Neural progenitor cell (in vitro differentiated cells): Measurements from ENCODE around the gene EEF1AKMT3.

Experiments
- EZH2 ChIP-seq: fragments of 200-600 bp; sonication (generic); IDR thresholded peaks from 2 replicates; pipeline ENCODE4 v1.6.1; 2017; ENCODE audit warnings: antibody characterized with exemption, mild to moderate bottlenecking, moderate library complexity
- EZH2phosphoT487 ChIP-seq: fragments of 200-600 bp; sonication (generic); IDR thresholded peaks from 2 replicates; pipeline ENCODE4 v1.6.1; 2017; ENCODE audit warnings: antibody characterized with exemption
- TF ChIP-seq, protein P1 (sequence below): fragments of 200-600 bp; sonication (generic); IDR thresholded peaks from 2 replicates; pipeline ENCODE4 v1.5.1; 2017; ENCODE audit warnings: antibody characterized with exemption, mild to moderate bottlenecking

DNA sequence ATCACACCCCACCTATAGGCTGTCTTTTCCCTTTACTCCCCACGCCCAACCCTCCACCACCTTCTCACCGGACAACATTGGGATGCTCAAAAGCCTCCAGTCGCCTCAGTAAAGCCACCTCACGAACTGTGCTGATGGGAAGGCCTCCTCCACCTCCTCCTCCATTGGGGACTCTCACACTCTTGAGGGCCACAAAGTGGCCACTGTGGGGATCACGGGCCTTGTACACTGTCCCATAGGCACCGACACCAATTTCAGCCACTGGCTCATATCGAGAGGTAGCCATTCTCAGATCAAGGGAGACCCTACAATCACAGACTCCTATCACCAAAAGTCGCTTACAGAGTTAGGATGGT is 21.0 kb upstream of the EEF1AKMT3 start:
- TF ChIP-seq, protein P1, sequence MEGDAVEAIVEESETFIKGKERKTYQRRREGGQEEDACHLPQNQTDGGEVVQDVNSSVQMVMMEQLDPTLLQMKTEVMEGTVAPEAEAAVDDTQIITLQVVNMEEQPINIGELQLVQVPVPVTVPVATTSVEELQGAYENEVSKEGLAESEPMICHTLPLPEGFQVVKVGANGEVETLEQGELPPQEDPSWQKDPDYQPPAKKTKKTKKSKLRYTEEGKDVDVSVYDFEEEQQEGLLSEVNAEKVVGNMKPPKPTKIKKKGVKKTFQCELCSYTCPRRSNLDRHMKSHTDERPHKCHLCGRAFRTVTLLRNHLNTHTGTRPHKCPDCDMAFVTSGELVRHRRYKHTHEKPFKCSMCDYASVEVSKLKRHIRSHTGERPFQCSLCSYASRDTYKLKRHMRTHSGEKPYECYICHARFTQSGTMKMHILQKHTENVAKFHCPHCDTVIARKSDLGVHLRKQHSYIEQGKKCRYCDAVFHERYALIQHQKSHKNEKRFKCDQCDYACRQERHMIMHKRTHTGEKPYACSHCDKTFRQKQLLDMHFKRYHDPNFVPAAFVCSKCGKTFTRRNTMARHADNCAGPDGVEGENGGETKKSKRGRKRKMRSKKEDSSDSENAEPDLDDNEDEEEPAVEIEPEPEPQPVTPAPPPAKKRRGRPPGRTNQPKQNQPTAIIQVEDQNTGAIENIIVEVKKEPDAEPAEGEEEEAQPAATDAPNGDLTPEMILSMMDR, result no peak
- TF ChIP-seq EZH2 (no peak), EZH2phosphoT487 (no peak)
